ENCODE measurements around the gene RFX3. TPM values are rescaled to one million over a fixed set of nuclear protein-coding genes. Genes with fewer than 3 reads are reported as not detected.

The RFX3 gene
- polyA plus RNA-seq, 1 donor from 2014 or later: 5.0 TPM

DNA sequence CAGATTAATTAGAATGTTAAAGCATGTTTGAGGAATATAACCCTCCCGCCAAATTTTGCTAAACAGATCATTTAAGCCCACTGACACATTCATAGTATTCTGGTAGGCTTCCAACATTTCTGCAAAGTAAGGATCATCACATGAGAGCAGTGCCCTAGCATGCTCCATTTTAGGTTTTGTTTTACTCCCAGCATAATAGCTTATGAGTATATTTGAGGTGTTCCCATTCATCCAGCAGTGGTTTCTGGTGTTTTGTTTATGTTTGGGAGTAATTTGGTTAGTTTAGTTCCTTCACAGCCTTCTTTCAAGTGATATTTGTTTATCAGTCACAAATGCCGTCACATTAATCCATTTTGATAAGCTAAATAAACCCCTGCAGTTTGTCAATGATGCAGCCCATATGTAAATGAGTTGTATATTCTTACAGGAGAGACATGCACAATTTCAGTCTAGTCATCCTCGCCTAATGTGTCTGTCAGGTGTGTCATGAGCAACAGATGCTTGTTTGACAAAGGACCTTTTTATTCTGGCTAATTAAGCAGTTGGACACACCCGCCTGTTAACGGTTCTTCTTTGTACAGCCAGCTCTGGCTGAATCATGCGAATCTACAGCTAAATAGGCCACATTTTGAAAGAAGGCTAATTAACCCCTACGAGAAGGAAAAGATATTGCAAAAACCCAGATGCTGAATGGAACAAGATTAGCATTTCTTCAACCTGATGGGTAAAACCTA is 124.4 kb downstream of the RFX3 start:
- Mint-ChIP-seq H3K4me3 (no peak overlapping the region), H3K4me1 (peaks cover 14 to 35% (median 25%) of the 10 kb centered on the region in 3 donors), H3K9me3 (peaks cover 0 to 2% (median 0%) of the 10 kb centered on the region in 3 donors), H3K36me3 (no peaks in the 10 kb centered on the region), H3K27ac (no peak overlapping the region), H3K27me3 (no peaks in the 10 kb centered on the region)

DNA sequence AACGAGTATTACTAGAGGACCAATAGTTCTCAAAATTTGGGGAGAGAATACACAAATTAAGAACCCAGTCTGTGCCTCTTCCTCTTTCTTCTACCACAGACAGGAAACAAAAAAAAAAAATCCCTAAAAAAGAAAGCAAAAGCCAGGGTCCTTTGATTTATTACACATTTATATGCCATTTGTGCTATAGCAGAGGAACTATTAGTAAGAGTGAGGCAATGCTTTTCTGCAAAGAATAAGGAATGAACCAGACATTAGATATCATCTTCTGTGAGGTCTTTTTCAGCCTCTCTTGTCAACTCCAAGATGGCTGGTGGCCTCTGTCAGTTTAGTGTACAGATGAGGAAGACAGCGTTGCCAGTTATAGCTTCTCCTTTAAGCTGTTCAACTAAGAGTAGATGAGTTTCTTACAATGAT is 127.6 kb downstream of the RFX3 start:
- H3K27me3 Mint-ChIP-seq: no peaks in the 10 kb centered on the region
- peak overlapping the region; percentile 73 to 92 (median 85) for H3K4me3 Mint-ChIP-seq
- H3K36me3 Mint-ChIP-seq: no peaks in the 10 kb centered on the region
- peak overlapping the region; percentile 75 to 94 (median 84) for H3K27ac Mint-ChIP-seq
- peaks cover 14 to 28% (median 22%) of the 10 kb centered on the region in 3 donors for H3K4me1 Mint-ChIP-seq
- no peaks in the 10 kb centered on the region for H3K9me3 Mint-ChIP-seq

DNA sequence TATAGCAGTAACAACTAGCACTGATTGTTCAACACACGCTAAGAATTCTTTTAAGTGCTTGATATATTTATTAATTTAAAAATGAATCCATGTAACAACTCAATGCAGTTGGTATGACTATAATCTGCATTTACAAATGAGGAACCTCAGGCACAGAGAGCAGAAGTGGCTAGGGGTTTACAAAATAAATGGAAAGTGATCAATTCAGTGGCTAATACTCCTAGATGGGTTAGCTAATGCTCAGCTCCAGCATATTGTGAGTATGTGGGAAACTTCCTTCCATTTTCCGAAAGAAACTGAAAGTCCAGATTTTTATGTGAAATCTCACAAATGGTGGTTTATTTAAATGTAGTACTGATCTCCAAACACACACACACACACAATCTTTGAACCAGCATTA is 128.0 kb downstream of the RFX3 start:
- Mint-ChIP-seq H3K4me1 (peaks cover 14 to 28% (median 22%) of the 10 kb centered on the region in 3 donors), H3K4me3 (peak overlapping the region; percentile 73 to 92 (median 85)), H3K36me3 (no peaks in the 10 kb centered on the region), H3K9me3 (no peaks in the 10 kb centered on the region), H3K27ac (peak overlapping the region; percentile 75 to 94 (median 84)), H3K27me3 (no peaks in the 10 kb centered on the region)

DNA sequence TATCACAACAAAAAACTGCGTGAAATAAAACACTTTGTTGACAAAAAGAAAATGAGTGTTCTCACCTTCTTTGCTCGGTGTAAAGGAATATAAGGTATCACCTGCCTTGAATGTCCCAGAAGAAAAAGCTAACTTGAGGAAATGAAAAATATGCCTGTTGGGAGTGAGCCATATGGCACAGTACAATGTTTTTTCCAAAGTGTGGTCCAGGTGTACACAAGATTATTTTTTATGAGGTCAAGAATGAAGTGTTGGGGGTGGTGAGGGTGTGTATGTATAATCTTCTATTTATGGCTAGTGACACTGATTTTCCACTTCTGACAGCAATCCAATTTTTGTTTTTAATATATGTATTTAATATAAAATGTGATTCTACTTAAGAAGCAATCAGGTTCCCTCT is 134.4 kb downstream of the RFX3 start:
- peaks cover 3 to 9% (median 5%) of the 10 kb centered on the region in 3 donors for H3K4me1 Mint-ChIP-seq
- peaks cover 2 to 3% (median 2%) of the 10 kb centered on the region in 3 donors for H3K9me3 Mint-ChIP-seq
- no peaks in the 10 kb centered on the region for H3K27me3 Mint-ChIP-seq
- H3K27ac Mint-ChIP-seq: peak overlapping the region in 1 of 3 donors; percentile 54
- no peak overlapping the region for H3K4me3 Mint-ChIP-seq
- peaks cover 25% of the 10 kb centered on the region for H3K36me3 Mint-ChIP-seq

DNA sequence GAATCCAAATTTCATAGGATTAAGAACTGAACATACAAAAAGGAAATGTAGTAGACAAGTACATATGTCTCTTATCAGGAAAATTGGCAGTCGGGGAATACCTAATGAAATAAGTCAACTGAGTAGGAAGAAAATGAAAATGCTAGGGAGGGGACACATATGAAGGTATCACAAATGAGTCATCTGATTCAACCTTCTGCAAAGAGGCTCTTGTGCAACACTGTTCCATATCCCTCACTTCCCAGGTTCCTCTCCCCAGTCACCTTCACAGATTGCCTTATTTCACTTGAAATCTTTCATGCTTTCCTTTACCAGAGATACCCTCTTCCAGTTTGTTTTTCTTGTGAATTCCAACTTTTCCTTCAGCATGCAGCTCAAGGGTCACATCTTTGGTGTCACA is 139.0 kb downstream of the RFX3 start:
- H3K4me1 Mint-ChIP-seq: peaks cover 9 to 13% (median 9%) of the 10 kb centered on the region in 3 donors
- peak overlapping the region in 1 of 4 donors; percentile 59 for H3K4me3 Mint-ChIP-seq
- no peaks in the 10 kb centered on the region for H3K27me3 Mint-ChIP-seq
- no peak overlapping the region for H3K27ac Mint-ChIP-seq
- H3K9me3 Mint-ChIP-seq: peaks cover 2 to 5% (median 3%) of the 10 kb centered on the region in 3 donors
- H3K36me3 Mint-ChIP-seq: peaks cover 29% of the 10 kb centered on the region

DNA sequence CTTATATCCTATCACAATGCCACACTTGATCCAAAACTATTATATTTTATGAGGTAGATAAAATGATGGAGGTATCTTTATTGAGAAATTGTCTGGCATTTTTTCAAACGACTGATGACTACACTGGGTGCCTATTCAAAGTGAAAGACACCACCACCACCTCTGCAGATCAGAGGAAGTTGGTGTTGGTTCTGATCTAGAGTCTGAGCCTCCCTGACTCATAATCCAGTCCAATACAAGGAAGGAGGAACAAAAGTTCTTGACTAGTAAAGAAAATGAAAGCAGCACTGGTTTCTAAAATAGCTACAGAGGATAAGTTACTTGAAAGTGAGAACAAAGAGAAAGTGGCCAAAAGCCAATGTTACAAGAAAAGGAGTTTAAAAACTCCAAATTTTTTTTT is 139.9 kb downstream of the RFX3 start:
- no peak overlapping the region for H3K27ac Mint-ChIP-seq
- peaks cover 9 to 13% (median 9%) of the 10 kb centered on the region in 3 donors for H3K4me1 Mint-ChIP-seq
- peaks cover 22% of the 10 kb centered on the region for H3K36me3 Mint-ChIP-seq
- H3K9me3 Mint-ChIP-seq: peaks cover 2 to 5% (median 3%) of the 10 kb centered on the region in 3 donors
- no peaks in the 10 kb centered on the region for H3K27me3 Mint-ChIP-seq
- no peak overlapping the region for H3K4me3 Mint-ChIP-seq

DNA sequence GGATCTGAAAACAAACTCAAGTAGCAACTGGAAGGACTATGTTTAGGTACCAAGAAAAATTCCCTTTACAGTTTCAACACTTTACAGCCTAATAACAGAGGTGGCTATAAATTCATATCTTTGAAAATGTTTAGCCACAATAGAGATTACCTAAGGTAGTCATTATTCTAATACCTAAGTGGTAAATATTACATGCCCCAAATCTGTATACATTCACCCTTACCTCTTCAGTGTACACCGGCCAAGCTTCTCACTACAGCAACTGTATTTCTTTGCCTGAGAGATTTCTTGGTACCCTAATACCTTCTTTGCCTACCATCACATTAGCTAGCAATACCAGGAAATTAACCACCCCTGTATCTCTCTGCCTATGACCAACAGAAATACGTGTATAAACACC is 154.0 kb downstream of the RFX3 start:
- Mint-ChIP-seq H3K27me3 (no peaks in the 10 kb centered on the region), H3K4me3 (no peak overlapping the region), H3K9me3 (peaks cover 0 to 3% (median 1%) of the 10 kb centered on the region in 3 donors), H3K27ac (no peak overlapping the region), H3K36me3 (peaks cover 10% of the 10 kb centered on the region), H3K4me1 (peaks cover 5 to 10% (median 8%) of the 10 kb centered on the region in 3 donors)

DNA sequence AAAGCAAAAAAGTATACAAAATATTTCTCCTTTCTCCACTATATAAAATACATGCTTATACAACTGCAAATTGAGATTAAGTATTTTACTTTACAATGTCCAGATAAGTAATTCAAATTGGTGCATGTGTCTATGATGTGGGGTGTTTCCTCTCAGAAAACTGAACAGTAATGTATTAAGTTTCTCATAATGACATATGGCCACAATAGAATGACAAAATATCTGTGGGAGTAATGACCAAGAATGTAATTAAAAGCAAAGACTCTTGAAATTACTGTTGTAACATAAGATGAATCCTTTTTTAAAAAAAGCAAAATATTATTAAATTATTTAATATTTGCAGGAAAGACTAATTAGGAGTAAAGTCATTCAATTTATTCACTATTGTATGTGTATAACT is 155.1 kb downstream of the RFX3 start:
- Mint-ChIP-seq H3K9me3 (peaks cover 0 to 3% (median 1%) of the 10 kb centered on the region in 3 donors), H3K36me3 (peaks cover 10% of the 10 kb centered on the region), H3K27ac (no peak overlapping the region), H3K4me1 (peaks cover 4 to 10% (median 8%) of the 10 kb centered on the region in 3 donors), H3K4me3 (no peak overlapping the region), H3K27me3 (no peaks in the 10 kb centered on the region)

DNA sequence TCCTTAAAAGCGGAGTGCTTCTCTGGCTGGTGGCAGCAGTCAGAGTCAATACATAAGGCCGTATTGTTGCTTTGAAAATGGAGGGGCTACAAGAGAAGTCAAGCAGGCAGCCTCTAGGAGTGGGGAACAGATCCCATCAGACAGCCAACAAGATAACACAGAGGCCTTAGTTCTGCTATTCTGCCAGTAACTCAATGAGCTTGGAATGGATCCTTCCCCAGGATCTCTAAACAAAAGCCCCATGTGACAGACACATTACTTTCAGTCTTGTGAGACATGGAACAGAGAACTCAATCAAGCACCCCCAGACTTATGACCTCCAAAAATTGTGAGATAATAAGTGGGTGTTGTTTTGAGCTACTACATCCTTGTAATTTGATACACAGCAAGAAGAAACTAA is 158.6 kb downstream of the RFX3 start:
- H3K9me3 Mint-ChIP-seq: peaks cover 0 to 3% (median 0%) of the 10 kb centered on the region in 3 donors
- no peak overlapping the region for H3K27ac Mint-ChIP-seq
- H3K36me3 Mint-ChIP-seq: peaks cover 5% of the 10 kb centered on the region
- H3K4me3 Mint-ChIP-seq: no peak overlapping the region
- peaks cover 6 to 13% (median 13%) of the 10 kb centered on the region in 3 donors for H3K4me1 Mint-ChIP-seq
- no peaks in the 10 kb centered on the region for H3K27me3 Mint-ChIP-seq

DNA sequence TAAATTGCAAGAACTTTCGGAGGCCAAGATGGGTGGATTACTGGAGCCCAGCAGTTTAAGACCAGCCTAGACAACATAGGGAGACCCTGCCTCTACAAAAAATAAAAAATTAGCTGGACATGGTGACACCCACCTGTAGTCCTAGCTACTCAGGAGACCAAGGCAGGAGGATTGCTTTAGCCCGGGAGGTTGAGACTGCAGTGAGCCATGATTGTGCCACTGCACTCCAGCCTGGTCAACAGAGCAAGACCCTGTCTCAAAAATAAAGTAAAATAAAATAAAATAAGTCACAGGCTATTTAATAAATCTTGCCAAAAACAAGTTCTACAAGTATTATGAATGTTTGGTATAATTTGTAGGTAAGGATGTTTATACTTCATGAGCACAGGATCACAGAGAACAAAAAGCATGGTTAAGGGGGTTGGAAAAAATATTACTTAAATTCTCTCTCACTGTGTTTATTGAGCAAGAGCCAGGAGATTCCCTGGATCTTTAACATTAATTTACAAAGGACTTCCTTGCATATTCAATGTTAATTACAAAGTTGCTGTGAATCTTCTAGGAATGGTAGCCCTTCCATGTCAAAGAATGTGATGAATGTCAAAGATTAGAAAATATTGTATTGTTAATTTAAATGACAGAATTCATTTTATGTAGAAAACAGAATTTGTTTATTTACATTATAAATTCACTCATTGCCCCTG is 164.0 kb downstream of the RFX3 start:
- Mint-ChIP-seq H3K9me3 (peaks cover 0 to 2% (median 0%) of the 10 kb centered on the region in 3 donors), H3K27me3 (no peaks in the 10 kb centered on the region), H3K27ac (no peak overlapping the region), H3K4me1 (peaks cover 14 to 20% (median 17%) of the 10 kb centered on the region in 3 donors), H3K36me3 (peaks cover 1% of the 10 kb centered on the region), H3K4me3 (peak overlapping the region in 1 of 4 donors; percentile 77)

DNA sequence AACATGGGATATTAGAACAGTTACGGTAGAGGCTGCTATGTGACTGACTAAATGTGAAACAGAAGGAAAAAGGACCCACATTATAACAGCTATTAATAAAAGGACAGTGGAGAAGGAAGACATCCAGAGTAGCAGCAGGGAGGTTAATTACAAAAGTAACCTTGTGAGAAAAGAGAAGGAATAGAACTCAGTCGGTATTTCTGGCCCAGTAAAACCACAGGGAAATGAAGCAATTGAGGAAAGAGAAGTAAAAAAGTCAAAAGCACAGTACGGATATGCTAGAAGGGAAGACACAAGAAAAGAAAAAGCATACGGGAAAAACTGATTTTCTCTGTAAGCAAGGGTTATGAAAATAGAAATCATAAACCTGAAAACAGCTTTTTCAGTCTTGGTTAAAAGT is 164.7 kb downstream of the RFX3 start:
- Mint-ChIP-seq H3K4me1 (peaks cover 14 to 20% (median 18%) of the 10 kb centered on the region in 3 donors), H3K4me3 (no peak overlapping the region), H3K9me3 (peaks cover 0 to 2% (median 0%) of the 10 kb centered on the region in 3 donors), H3K27ac (no peak overlapping the region), H3K36me3 (peaks cover 4% of the 10 kb centered on the region), H3K27me3 (no peaks in the 10 kb centered on the region)

DNA sequence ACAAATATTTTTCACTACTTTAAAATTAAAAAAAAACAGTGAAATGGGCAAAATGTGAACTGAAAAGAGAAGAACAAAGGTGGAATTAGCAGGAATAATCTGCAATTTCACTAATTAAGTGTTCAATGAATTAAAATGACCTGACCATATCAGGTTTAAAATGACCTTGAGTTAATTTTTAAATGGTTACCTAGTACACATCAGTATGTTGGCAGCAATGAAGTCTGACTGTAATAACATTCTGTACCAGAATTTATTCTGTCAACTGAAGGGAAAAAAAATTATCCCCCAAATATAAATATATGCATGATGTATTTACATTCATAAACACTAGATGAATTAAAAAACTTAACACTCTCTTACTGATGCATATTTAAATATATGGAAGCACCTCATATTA is 165.6 kb downstream of the RFX3 start:
- Mint-ChIP-seq H3K4me3 (no peak overlapping the region), H3K9me3 (peaks cover 0 to 2% (median 0%) of the 10 kb centered on the region in 3 donors), H3K27ac (no peak overlapping the region), H3K27me3 (no peaks in the 10 kb centered on the region), H3K4me1 (peaks cover 12 to 20% (median 18%) of the 10 kb centered on the region in 3 donors), H3K36me3 (peaks cover 4% of the 10 kb centered on the region)

DNA sequence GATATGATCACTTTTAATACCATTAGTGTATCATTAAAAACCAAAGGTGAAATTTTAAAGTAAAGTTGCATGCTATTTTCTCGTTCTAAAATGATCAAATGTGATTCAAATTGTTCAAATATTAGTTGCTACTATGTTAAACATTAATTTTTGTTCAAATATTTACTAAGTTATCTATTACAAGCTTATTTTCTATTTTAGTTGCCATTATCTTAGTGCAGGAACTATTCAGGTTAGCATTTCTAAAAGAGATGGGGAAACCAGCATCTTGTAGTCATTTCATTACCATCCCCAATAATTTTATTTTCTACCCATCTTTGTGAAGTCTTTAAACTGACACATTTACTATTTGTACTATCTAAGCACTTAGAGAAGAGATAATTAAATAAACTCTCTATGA is 166.0 kb downstream of the RFX3 start:
- peaks cover 0 to 2% (median 0%) of the 10 kb centered on the region in 3 donors for H3K9me3 Mint-ChIP-seq
- H3K36me3 Mint-ChIP-seq: peaks cover 4% of the 10 kb centered on the region
- no peaks in the 10 kb centered on the region for H3K27me3 Mint-ChIP-seq
- no peak overlapping the region for H3K27ac Mint-ChIP-seq
- no peak overlapping the region for H3K4me3 Mint-ChIP-seq
- H3K4me1 Mint-ChIP-seq: peaks cover 12 to 20% (median 18%) of the 10 kb centered on the region in 3 donors

DNA sequence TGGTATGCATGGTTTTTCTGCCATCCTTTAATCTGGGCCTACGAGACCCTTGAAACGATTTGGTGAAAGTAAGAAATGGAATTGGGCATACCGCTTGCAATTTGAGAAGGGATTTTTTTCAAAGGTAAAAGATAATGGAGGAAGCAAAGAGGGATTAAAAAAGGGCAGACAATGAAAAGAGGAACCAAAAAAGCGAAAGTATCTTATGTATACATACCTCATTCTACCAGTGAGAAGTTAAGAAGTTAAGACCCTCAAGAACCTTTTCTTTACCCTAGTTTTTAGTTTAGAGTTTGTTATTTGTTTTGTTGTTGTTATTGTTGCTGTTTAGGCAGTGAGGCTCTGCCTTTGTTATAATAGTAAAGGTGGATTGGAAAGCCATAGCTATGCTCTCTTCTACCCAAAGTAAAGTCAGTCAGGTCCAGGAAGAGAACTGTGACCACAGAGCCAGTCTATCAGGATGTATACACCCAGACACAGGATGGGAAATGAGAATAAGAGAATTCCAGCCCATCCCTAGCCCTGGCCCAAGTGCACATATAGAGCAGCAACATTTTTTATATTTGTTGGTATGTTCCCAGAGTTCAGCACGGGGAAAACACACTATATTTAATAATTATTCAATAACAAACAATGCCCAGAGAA is 166.6 kb downstream of the RFX3 start:
- Mint-ChIP-seq H3K36me3 (peaks cover 6% of the 10 kb centered on the region), H3K27me3 (no peaks in the 10 kb centered on the region), H3K4me1 (peaks cover 12 to 20% (median 19%) of the 10 kb centered on the region in 3 donors), H3K9me3 (peaks cover 0 to 3% (median under 1%) of the 10 kb centered on the region in 3 donors), H3K4me3 (peak overlapping the region in 2 of 4 donors; percentile 5 to 73), H3K27ac (peak overlapping the region in 2 of 3 donors; percentile 44 to 47)

DNA sequence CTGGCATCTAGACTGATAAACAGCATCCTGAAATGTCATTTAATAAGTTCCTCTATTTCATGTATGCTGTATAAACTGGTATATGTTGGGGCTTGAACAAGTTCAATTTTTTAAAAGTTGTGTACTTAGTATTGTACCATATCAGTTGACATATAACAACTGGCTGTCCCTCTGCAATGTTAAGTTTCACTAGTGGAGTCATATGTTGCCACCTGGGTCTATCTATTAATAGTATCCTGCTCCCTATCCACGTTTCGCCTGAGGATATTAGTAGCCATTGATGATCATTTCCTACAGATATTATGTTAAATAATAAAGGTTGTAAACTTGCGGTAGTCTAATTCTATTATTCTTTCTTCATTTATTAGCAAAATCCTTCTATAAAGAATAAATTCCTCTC is 177.6 kb downstream of the RFX3 start:
- Mint-ChIP-seq H3K27ac (no peak overlapping the region), H3K9me3 (peaks cover 0 to 8% (median 3%) of the 10 kb centered on the region in 3 donors), H3K27me3 (no peaks in the 10 kb centered on the region), H3K4me3 (no peak overlapping the region), H3K4me1 (peaks cover 2 to 8% (median 3%) of the 10 kb centered on the region in 3 donors), H3K36me3 (peaks cover 17% of the 10 kb centered on the region)
